ENCODE data around the gene SYNJ1.
A peak's percentile ranks its signal among the peaks of the same experiment; 100 is the strongest.
"Not testable (repeated sequence)": the region's sequence is repeated elsewhere in the genome, so short reads cannot be mapped to it uniquely, and the experiment has no call there.

The SYNJ1 gene

DNA sequence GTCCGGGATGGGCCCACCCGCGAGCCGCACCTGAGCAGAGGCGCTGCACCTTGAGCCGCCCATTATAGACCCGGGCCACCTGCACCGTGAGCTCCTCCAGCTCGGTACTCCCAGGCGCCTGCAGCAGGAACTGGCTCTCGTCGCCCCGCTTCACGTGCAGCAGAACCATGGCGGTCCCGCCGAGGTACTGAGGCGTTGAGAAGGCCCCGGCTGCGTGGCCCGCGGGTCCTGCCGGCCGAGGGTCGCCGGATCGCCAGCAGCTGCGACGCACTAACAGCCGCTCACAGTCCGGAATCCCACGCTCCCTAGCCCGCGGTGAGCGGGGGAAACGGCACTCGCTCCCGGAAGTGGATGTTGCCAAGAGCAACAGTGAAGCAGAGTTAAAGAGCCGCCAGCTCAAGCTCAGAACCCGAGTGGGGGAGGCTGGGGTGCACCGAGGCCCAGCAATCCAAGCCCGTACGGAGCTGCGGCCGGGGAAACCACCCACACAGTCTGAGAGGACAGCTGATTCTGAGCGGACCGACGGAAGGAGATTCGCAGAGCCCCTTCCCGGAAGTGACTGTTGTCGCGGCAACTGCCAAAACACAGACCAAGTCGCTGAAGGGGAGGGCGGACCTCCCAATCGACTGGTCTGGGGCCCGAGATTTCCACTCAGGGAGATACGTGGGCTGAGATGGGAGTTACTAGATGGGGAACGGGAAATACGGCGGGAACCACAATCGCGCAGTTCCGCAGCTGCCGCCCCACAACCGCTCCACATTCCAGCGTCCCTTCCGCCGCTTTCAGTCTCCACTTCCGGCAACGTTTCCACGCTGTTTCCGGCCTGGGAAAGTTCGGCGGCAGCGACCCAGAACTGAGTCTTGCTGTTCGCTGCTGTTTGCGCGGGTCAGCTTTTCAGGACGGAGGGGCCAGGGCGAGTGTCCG lies 115.5 kb downstream of the SYNJ1 start, which contains the start of gene CFAP298:
CFAP298 (minus strand) TSS at position 303 of the 924 bp plus-strand sequence; CDS start at position 169, 134 bp downstream.
- peak; percentile 82 for DNase-seq (ENCODE audit: low read depth)

DNA sequence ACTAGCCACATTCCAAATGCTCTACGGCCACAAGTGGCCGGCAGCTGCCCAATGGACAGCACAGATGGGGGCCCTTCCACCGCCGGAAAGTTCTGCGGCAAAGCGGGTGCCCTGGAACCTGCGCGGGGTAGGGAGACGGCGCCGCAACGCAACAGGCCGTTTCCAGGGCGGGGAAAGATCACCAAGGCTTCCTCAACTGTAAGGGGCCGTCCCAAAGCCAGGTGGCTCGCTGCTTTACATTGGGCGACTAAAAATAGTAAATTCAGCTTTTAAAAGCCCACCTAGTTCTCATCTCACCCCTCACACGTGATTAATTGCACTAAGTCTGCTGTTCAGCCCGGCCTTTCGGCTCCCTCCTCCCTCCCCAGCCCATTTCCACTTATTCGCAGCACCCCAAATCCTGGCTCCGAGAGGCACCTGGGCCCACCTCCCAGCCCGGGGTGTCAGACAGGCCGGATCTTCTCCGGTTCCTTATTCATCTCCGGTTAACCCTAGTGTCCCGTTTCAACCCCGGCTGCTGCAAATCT lies 116.3 kb downstream of the SYNJ1 start:
- DNase-seq (ENCODE audit: low read depth), result peak; percentile 9

DNA sequence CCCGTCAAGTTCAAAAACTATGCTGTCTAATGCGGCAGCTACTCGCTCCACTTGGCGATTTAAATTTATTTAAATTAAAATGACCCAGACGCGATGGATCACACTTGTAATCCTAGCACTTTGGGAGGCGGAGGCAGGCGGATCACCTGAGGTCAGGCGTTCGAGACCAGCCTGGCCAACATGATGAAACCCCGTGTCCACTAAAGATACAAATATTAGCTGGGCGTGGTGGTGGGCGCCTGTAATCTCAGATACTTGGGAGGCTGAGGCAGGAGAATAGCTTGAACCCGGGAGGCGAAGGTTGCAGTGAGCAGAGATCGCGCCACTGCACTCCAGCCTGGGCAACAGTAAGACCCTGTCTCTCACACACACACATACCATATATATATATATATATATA lies 116.9 kb downstream of the SYNJ1 start:
- DNase-seq (ENCODE audit: low read depth), result not testable (repeated sequence)

DNA sequence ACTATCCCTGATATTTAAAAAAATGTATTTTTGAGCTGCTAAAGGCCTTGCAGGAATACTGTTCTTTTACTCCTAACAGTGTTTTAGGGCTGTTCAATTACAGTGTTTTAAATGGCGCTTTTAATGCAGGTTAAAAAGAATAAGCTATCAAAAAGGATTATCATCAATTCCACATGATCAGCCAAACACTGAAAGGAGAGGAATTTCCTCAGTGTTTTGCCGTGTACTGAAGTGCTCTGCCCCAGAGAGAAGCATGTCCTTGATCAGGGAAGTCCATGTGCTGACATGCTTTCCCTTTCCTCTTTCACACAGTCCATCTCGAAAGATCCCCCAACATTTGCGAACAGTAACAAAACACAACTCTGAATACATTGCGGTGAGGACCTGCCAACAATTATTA lies 119.0 kb downstream of the SYNJ1 start:
- DNase-seq (ENCODE audit: low read depth), result no peak

DNA sequence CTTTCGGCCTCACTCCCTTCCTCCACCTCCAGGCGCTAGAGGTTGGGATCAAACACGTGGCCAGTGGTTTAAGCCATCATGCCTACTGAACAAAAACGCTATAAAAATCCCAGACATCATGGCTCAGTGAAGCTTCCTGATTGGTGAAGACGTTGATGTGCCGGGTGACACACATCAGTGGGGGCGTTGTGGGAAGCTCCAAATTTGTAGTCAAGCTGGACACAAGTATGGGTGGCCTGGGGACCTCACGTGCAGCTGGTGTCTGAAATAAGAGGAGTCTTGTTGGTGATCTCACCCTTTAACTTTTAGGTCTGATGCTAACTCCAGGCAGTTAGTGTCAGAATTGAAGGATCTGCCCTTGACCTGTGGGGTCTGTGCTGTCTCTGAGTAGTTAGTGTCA lies 122.3 kb downstream of the SYNJ1 start:
- no peak for DNase-seq (ENCODE audit: low read depth)

DNA sequence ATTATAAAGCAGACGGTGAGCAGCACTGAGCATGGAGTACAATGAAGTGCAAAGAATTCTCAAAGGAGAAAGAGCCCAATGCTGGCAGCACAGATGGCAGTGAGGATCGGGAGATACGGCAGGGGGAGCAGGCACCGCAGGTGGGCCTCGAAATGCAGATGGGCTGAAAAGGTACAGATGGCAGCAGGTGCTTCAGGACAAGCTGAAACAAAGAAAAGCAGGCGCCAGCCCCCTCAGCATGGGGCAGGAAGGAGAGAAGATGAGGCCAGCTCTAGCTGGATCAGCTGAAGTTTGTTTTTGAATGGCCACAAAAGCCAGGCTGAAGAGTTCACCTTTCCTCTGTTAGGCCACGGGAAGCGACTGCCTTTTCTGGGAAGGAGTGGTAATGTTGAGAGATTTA lies 123.3 kb downstream of the SYNJ1 start:
- DNase-seq (ENCODE audit: low read depth), result no peak

DNA sequence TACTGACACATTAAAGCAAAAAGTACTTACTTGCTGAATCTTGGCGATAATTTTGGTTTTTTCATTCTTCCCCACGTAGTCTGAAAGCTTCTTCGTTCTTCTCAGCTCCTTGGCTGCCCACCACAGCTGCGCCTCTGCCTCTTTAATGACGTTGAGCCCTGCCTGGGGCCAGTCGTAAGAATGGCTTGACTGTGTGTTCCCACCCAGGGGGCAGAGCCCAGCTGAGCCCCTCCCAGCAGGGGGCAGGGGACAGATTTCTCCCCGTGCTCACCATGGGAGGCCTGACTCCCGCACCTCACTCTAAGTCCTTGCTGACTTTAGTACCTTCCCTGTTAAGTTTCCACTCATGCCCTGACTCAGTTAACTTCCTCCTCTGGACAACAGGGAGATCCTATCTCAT lies 124.7 kb downstream of the SYNJ1 start:
- DNase-seq (ENCODE audit: low read depth), result no peak

DNA sequence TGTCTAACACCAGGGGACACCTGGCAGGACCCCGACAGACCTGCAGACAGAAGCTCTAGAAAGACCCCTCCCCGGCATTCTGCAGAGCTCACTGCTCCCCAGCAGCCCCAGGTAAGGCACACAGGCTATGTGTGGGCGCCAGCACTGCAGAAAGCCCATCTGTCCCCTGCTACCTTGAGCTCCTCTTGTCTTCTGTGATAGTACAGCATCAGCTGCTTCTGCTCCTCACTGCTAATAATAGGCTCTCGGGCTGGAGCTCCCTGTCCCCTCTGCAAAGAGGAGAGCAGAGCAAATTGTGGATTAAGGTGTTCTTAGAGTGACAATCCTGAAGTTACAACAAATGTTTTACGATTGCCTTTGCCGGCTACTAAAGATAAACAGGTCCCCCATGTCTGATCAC lies 125.7 kb downstream of the SYNJ1 start:
- DNase-seq (ENCODE audit: low read depth), result no peak

DNA sequence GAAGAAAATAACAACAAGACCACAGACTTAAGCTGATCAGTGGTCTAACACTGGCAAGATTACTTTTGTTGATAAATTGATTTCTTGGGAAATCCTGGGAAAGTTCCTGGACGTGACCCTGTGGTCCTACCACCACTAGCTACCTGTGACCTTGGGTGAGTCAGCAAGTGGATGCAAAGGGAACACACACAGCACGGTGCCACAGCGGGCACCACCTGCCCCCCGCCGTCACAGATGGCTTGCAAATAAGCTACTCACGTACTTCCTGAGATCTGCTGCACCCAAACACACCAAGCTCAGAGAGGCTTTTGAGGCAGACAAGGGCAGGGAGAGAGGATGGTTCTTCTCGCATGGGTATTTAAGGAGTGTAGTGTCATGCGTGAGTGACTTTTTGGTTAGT lies 128.3 kb downstream of the SYNJ1 start:
- no peak for DNase-seq (ENCODE audit: low read depth)

DNA sequence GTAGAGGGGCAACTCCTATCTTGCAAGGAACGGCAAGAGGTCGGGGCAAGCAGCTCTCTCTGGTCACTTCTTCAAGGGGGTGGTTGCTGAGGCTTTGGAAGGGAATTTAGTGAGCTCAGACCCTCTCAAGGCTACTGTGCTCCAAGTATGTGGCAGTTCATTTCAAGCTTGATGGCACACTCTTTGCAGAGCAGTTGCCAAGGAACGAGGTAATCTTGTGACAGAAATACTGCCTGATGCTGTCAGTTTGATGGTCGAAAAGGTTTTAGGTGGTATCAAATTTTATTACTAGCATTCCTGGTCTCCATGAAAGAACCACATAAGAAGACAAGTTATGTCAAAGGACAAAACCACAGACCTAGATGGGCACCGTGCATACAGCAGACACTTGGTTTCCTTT lies 128.7 kb downstream of the SYNJ1 start:
- no peak for DNase-seq (ENCODE audit: low read depth)

DNA sequence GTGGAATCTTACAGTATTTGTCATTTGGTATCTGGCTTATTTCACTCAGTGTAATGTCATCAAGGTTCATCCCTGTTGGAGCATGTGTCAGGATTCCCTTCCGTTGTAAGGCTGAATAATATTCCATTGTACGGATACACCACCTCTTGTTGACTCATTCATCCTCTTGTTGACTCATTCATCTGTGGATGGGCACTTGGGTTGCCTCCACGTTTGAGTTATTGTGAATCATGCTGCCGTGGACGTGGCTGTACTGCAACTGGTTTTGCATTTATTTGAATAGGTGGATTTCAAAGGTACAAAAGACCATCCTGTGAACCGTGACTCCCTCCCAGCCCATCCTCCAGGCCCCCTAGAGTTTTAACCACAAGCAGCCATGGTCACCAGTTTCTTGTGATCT lies 130.6 kb downstream of the SYNJ1 start:
- DNase-seq (ENCODE audit: low read depth), result no peak

DNA sequence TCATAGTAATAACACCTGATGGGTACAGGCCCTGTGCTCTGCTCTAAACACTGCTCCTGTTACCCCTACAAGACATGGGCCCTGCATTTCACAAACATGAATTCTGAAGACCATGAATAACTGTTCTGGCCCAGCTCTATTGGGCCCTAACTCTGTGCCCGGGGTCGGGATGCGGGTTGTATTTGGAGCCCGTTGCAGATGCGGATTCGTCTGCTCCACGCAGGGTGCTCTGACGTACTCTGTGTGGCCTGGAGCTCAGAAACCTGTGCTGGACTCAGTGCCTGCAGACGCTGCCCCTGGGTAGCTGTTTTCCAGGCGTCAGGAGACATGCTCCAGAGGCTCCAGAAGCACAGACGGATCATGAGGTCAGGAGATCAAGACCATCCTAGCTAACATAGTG lies 132.4 kb downstream of the SYNJ1 start:
- no peak for DNase-seq (ENCODE audit: low read depth)

DNA sequence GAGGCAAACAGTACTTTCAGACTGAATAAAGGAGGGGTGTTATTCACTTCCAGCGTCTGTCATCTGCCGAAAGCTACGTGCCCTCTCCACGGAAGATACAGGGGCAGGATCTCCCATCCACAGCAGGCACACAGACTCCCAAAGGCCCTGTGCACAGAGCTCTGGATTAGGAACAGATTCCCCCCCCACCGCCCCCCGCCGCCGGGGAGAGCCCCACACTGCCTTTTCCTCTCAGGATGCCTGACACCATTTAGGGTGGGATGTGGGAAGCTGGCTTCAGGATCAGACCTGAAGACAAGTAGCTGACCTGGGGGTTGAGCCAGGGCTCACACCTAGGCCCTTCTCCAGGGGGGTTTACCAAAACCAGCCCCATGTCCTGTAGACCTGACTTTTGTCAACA lies 134.1 kb downstream of the SYNJ1 start:
- no peak for DNase-seq (ENCODE audit: low read depth)

DNA sequence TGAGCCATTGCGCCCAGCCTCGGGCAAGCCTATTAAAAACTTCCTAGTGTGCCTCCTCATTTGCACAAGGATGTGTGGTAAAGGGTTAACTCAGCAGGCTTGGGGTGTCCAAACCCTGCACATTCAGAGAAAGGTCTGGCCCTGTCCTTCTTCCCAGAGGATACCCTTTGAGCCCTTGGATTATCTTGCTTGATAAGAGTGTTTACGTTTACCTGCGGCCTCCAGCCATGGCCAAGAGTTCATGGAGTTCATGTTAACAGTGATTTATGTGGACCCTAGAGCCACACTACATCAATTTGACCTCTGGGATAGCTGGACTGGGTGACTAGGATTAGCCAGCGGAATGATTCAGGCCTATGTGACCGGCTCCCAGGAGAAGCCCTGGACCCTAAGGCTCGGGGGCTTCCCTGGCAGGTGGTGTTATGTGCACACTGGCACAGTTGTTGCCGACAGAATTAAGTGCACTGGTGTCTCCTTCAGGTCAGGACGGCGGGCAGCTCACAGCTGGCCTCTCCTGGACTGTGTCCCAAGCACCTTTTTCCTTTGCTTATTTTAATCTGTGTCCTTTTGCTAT lies 134.8 kb downstream of the SYNJ1 start:
- no peak for DNase-seq (ENCODE audit: low read depth)

DNA sequence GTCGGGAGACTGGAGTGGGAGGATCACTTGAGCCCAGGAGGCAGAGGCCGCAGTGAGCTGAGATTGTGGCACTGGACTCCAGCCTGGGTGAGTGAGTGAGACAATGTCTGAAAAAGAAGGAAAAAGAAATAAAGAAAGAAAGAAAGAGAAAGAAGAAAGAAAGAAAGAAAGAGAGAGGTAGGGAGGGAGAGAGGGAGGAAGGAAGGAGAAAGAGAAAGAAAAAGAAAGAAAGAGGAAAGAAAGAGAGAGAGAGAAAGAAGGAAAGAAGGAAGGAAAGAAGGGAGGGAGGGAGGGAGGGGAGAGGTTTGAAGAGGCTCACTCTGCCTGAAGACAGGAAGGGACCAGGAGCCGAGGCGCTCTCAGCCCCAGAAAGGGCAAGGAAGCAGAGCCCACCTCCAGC lies 137.7 kb downstream of the SYNJ1 start:
- DNase-seq (ENCODE audit: low read depth), result no peak

DNA sequence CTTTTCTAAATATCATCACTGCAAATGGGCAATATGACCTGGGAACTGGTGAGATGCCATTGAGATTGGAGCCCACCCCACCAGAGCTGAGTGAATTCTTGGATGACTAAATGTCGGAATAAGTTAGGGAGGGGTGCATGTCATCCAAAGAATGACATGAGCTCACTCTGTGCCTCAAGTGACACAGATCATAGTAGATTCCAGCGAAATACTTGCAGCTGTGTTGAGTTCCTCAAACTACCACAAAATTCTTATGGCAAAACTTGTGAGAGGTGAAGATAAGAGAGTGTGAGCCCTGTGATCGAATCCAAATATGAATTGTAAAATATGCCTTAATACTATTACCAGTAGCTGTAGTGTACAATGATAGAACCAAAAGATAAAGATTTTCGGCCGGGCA lies 140.2 kb downstream of the SYNJ1 start:
- no peak for DNase-seq (ENCODE audit: low read depth)

DNA sequence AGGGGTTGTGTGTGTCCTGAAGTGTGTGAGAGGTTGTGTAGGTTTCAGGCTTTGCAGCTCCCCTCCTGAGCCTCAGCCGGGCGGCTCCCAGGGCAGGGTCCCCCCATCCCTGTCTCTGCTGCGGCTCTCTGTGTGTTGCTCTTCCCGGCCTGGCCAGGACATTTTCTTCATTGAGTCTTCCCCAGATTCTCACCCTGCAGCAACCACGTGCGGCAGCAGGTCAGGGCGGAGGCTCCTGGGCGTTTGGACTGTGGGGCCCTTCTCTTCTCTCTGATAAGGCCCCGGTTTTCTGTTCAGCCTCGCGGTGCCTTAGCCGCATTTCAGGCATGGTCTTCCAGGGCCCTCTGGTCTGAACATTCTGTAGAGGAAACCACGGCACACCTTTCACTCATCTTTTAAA lies 140.7 kb downstream of the SYNJ1 start:
- no peak for DNase-seq (ENCODE audit: low read depth)

DNA sequence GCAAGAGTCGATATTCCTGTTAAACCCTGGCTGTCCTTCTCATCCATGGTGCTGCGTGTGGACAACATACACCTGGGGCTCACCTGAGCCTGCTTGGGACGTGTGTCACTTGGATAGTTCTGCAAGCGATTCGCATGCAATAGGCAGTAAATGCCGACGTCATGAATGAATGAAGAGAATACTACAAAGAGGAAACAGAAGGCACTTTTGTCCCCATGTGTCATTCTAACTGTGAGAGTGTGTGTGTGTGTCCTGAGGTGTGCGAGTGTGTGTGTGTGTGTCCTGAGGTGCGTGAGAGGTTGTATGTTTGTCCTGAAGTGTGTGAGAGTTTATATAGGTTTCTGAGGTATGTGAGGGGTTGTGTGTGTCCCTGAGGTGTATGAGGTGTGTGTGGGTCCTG lies 141.8 kb downstream of the SYNJ1 start:
- DNase-seq (ENCODE audit: low read depth), result no peak

DNA sequence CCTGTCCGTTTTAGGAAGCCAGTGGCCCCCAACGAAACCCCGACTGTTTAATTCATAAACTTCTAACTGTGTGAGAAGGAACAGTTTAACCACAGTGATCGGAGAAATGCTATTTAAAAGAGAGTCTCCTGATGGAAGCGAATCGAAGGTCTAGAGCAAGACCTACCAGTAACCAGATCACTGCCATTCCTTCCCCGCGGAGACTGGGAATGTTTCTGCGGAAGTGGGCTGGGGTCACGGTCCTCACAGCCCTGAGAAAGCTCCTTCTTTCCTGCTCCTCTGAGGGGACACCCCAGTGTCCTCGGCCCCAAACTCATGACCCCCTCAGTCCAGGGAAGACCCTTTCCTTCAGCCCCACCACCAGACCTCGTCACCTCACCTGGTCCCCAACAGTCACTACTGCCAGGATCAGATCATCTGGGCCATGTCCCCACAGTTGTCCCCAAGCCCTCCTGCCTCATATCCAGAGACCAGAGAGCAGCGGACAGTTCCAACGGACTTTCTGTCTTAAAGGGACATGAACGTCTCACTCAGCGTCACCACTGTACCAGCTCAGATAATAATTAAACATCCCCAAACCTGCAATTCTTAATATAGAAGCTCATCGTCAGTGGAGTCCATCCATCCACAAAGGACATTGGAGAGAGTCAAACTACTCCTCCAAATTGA lies 142.6 kb downstream of the SYNJ1 start, which contains the start of gene TCP10L:
TCP10L (minus strand) TSS at position 482 of the 669 bp plus-strand sequence. CDS start 1,219 bp downstream, outside the sequence.
- no peak for DNase-seq (ENCODE audit: low read depth)

DNA sequence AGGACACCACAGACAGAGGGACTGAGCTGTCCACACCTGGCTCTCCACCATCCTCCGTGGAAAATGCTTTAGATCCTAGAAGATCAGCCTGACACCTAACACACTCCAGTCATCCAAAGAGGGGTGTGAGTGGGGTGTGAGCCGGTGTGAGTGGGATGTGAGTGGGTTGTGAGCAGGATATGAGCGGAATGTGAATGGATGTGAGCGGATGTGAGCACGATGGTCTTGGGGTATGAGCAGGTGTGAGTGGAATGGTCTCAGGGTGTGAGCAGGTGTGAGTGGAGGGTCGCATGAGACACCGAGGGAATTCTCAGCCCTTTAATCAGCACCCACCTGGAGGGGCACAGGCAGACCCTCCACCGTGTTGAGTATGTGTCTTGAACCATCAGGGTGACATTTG lies 143.3 kb downstream of the SYNJ1 start:
- no peak for DNase-seq (ENCODE audit: low read depth)

DNA sequence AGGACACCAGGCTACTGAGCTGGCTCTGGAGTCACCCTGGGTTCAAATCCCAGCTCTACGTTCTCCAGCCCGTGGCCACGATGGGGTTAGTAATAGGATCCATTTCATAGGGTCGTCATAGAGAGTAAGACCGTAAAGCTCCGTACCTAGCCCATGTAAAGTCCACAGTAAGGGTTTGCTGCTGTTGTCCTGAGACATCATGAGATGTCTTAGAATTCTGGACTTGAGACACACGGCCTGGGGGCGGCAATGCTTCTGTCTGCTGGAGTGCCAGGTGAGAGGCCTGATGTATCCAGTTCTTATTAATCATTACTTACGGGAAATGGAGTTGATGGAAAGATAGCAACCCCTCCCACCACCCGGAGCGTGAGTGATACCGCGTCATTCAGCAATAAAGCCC lies 146.1 kb downstream of the SYNJ1 start:
- no peak for DNase-seq (ENCODE audit: low read depth)

DNA sequence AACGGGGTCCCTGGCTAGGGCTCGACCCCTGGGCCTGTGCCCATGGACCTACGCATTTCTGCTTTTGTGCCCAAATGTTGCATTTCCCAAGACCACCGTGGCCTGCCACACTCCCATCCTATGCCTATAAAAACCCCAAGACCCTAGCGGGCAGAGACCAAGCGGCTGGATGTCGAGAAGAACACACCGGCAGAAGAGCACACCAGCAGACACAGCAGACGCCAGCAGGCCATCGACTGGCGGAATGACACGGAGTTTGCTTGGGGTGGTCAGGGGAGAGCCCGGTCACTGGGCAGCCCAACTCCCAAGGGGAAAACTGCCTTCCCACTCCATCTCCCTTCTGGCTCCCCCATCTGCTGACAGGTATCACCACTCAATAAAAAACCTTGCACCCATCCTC lies 146.9 kb downstream of the SYNJ1 start:
- no peak for DNase-seq (ENCODE audit: low read depth)
